Measurements from ENCODE around the gene CDC40.

Gene CDC40

DNA sequence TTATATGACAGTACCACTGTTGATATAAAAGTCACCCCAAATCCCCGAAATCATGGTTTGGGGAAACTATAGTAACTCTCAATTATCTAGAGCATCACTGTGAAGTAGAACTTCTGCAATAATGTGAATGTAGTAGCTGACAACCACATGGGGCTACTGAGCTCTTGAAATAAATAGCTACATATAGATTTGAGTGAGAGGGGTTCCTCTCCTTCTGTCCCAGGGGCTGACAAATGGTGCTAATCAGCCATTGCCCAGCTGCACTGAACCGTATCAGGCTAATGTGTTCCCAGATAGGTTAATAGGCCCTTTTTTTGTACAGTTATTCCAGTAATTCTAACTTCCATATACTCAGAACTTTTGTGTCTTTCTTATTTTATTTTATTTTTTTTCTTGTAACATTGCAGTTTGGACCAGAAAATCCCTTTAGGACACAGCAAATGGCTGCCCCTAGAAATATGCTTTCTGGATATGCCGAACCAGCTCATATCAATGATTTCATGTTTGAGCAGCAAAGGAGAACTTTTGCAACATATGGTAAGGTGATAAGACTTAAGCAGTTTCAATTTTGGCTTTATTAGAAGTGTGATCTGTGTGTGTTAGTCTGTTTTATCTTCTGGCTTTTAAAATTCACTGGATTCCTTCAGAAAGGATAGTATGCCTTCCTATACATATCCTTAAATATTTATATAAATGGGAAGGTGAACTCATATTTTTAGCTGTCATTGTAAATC lies 21.1 kb downstream of the CDC40 start:
- TF ChIP-seq, protein P1, sequence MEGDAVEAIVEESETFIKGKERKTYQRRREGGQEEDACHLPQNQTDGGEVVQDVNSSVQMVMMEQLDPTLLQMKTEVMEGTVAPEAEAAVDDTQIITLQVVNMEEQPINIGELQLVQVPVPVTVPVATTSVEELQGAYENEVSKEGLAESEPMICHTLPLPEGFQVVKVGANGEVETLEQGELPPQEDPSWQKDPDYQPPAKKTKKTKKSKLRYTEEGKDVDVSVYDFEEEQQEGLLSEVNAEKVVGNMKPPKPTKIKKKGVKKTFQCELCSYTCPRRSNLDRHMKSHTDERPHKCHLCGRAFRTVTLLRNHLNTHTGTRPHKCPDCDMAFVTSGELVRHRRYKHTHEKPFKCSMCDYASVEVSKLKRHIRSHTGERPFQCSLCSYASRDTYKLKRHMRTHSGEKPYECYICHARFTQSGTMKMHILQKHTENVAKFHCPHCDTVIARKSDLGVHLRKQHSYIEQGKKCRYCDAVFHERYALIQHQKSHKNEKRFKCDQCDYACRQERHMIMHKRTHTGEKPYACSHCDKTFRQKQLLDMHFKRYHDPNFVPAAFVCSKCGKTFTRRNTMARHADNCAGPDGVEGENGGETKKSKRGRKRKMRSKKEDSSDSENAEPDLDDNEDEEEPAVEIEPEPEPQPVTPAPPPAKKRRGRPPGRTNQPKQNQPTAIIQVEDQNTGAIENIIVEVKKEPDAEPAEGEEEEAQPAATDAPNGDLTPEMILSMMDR (IDR thresholded peaks at IDR 0.05; ENCODE audit: borderline replicate concordance, insufficient read depth, low read depth, low read length) = no peak
- no peak overlapping the region for H3K4me3 ChIP-seq (ENCODE audit: low read depth, low read length)

DNA sequence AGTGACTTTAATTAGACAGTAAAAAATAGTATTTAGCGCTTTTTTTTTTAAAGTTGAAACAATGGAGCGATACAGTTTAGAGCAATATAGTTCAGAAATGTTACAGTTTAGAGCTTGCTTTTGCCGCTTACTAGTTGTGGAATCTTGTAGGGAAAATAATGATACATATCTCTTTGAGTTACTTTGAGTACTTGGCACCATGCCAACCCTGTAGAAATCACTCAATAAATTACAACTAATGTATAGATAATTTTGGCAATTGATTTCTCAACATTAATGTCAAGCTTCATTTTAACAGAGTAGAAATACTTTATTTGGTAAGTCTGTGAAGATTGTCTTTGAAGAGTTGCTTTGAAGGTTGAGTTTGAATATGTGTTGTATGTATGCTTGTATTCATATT lies 27.4 kb downstream of the CDC40 start:
- no peak overlapping the region for H3K4me3 ChIP-seq (ENCODE audit: low read depth, low read length)
- TF ChIP-seq, protein P1 (IDR thresholded peaks at IDR 0.05; ENCODE audit: borderline replicate concordance, insufficient read depth, low read depth, low read length) = no peak

DNA sequence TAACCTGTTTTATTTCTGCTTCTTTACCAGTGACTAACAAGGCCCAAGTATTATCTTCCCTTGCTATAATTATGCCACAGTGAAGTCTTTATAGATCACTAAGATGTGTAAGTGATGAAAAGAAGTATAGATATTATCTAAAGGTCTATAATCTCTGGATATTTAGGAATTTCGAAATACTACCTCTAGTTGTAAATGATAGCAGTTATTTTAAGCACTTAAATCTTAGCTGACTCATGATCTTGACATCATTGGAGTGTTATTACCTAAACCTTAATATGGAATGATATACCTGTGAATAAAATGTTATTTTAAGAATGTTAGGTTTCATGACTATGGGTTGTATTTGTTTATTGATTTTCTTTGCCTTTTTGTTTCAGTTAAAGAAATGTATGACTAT lies 31.5 kb downstream of the CDC40 start:
- no peak overlapping the region for H3K4me3 ChIP-seq (ENCODE audit: low read depth, low read length)
- TF ChIP-seq, protein P1 (IDR thresholded peaks at IDR 0.05; ENCODE audit: borderline replicate concordance, insufficient read depth, low read depth, low read length) = no peak

DNA sequence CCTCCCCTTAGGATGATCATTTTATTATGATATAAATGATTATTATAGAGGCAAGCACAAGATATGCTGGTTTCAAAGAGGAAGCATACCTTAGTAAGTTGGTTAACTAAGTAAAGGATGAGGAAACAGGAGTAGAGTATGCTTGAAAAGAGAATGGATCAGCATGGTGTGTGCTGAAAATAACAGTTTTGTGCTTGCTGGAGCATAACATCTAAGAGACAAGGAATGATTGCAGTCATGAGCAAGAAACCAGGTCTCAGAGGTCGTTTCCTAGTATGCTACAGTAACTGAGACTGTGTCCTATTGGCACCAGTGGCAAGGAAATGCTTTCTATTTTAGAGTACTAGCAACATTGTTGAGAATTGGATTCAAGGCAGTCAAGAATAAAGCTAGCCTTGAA lies 34.1 kb downstream of the CDC40 start:
- TF ChIP-seq, protein P1 (IDR thresholded peaks at IDR 0.05; ENCODE audit: borderline replicate concordance, insufficient read depth, low read depth, low read length) = no peak
- no peak overlapping the region for H3K4me3 ChIP-seq (ENCODE audit: low read depth, low read length)

DNA sequence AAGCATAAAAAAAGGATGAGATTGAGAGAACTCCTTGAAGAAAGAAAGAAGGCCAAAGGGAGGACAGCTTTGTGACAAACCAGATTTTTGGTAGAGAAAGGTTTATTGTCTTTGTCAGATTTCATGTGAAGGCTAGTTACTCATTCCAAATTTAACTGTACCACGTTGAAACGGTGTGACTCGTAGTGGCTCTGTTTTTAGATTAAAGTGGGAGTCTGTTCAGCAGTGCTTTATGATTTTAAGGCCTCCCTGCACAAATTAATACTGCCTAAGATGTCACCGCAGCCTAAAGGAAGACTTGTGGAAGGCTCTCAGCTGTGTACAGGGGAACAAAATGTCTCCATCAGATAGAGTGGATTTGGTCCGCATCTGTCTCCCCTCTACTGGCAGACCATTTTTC lies 35.9 kb downstream of the CDC40 start:
- TF ChIP-seq, protein P1 (IDR thresholded peaks at IDR 0.05; ENCODE audit: borderline replicate concordance, insufficient read depth, low read depth, low read length) = no peak
- no peak overlapping the region for H3K4me3 ChIP-seq (ENCODE audit: low read depth, low read length)

DNA sequence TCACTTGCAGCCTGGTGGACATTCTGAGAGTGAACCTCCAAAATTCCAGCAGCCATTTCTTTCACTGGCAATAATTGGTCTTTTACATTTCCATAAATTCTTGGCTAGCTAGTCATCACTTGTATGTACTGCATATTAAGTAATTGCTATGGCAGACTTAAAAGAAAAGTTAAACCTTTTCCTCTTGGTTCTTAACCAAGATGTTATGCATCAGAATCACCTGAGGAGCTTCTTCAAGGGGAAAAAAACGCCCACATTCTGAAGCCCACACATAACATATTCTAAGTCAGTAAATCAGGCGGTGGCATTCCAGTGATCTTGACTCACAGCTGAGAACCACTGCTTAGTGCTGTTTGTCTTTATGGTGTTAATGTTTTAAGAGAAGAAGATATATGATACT lies 37.0 kb downstream of the CDC40 start:
- H3K4me3 ChIP-seq (ENCODE audit: low read depth, low read length) = no peak overlapping the region
- TF ChIP-seq, protein P1 (IDR thresholded peaks at IDR 0.05; ENCODE audit: borderline replicate concordance, insufficient read depth, low read depth, low read length) = no peak

DNA sequence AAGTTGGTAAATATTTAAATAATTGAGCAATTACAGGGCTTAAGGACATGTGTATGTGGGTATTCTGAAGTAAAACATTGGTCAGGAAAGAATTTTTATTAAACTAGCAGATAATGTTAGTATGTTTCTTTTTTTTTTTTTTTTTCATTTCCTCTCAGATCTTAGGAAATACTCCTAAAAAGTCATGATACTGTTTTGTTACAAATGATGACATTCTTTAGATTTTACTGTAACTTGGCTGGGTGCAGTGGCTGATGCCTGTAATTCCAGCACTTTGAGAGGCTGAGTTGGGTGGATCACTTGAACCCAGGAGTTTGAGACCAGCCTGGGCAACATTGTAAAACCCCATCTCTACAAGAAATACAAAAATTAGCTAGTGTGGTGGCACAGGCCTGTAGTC lies 41.5 kb downstream of the CDC40 start:
- TF ChIP-seq, protein P1 (IDR thresholded peaks at IDR 0.05; ENCODE audit: borderline replicate concordance, insufficient read depth, low read depth, low read length) = no peak
- no peak overlapping the region for H3K4me3 ChIP-seq (ENCODE audit: low read depth, low read length)
